K562 (cell line): ENCODE measurements around the gene UFL1. TPM values are rescaled to one million over a fixed set of nuclear protein-coding genes. Genes with fewer than 3 reads are reported as not detected.

ENCODE experiments used
- ESRRA ChIP-seq: fragments of 450-650 bp; IDR thresholded peaks from 2 replicates; pipeline ENCODE4 v1.6.1; 2014; ENCODE audit warnings: low read depth, mild to moderate bottlenecking, moderate library complexity, borderline replicate concordance
- FOXM1 ChIP-seq, 2 experiments: fragments of 450-650 bp in 1 of 2; sonication (generic) in 1 of 2; formaldehyde crosslinking in 1 of 2; IDR thresholded peaks; 2 replicates each; pipeline versions ENCODE4 v1.6.1 to v1.9.0; 2017 to 2022; ENCODE audit warnings: low read depth in 2 of 2, mild to moderate bottlenecking in 2 of 2, missing genetic modification reagents in 1 of 2, moderate library complexity in 1 of 2
- JUNB ChIP-seq: fragments of 450-650 bp; formaldehyde crosslinking; conservative IDR thresholded peaks from 2 replicates; pipeline ENCODE4 v1.4.0; 2020; ENCODE audit warnings: mild to moderate bottlenecking
- KAT7 ChIP-seq: sonication (generic); formaldehyde crosslinking; IDR thresholded peaks from 2 replicates; pipeline ENCODE4 v1.8.0; 2022; ENCODE audit warnings: missing genetic modification reagents, mild to moderate bottlenecking, borderline replicate concordance
- LCOR ChIP-seq: sonication (generic); formaldehyde crosslinking; IDR thresholded peaks from 2 replicates; pipeline ENCODE4 v1.8.0; 2022; ENCODE audit warnings: mild to moderate bottlenecking, missing genetic modification reagents
- MAX ChIP-seq: sonication (generic); formaldehyde crosslinking; IDR thresholded peaks from 2 replicates; pipeline ENCODE4 v1.9.0; 2022; ENCODE audit warnings: mild to moderate bottlenecking, missing genetic modification reagents
- MBD1 ChIP-seq: fragments of 250-450 bp; sonication (Bioruptor Pico); IDR thresholded peaks from 2 replicates; pipeline ENCODE4 v1.8.0; 2022; ENCODE audit warnings: inconsistent platforms
- MCM2 ChIP-seq: fragments of 450-650 bp; IDR thresholded peaks from 2 replicates; pipeline ENCODE4 v1.6.1; 2017; ENCODE audit warnings: low read depth, mild to moderate bottlenecking
- PCBP1 ChIP-seq: fragments of 200-400 bp; formaldehyde crosslinking; IDR thresholded peaks from 2 replicates; pipeline ENCODE4 v1.6.1; 2018; ENCODE audit warnings: mild to moderate bottlenecking, low read depth, low read length; ENCODE audit not compliant: poor library complexity, severe bottlenecking
- POLR2AphosphoS5 ChIP-seq: IDR thresholded peaks from 2 replicates; pipeline ENCODE4 v1.6.1; 2011; ENCODE audit warnings: mild to moderate bottlenecking, low read depth, low read length, moderate library complexity; ENCODE audit not compliant: control insufficient read depth, insufficient read depth
- PRMT5 ChIP-seq: sonication (generic); formaldehyde crosslinking; IDR thresholded peaks from 2 replicates; pipeline ENCODE4 v1.5.0; 2020; ENCODE audit warnings: missing genetic modification reagents
- PURB ChIP-seq: sonication (generic); formaldehyde crosslinking; IDR thresholded peaks from 2 replicates; pipeline ENCODE4 v1.9.0; 2021; ENCODE audit warnings: low read depth, mild to moderate bottlenecking, missing genetic modification reagents
- SMARCC2 ChIP-seq: fragments of 450-650 bp; IDR thresholded peaks from 2 replicates; pipeline ENCODE4 v1.6.1; 2017; ENCODE audit warnings: antibody characterized with exemption, moderate library complexity, mild to moderate bottlenecking, low read depth
- SP2 ChIP-seq: IDR thresholded peaks from 2 replicates; pipeline ENCODE4 v1.6.1; 2011; ENCODE audit warnings: mild to moderate bottlenecking, low read depth, low read length, moderate library complexity; ENCODE audit not compliant: poor library complexity, severe bottlenecking; ENCODE audit errors: extremely low read depth
- SUPT5H ChIP-seq: fragments of 450-650 bp; IDR thresholded peaks from 2 replicates; pipeline ENCODE4 v1.6.1; 2016
- TCF3 ChIP-seq: sonication (generic); formaldehyde crosslinking; IDR thresholded peaks from 2 replicates; pipeline ENCODE4 v1.4.0; 2020; ENCODE audit warnings: mild to moderate bottlenecking, missing genetic modification reagents
- ZNF407 ChIP-seq: fragments of 450-650 bp; IDR thresholded peaks from 2 replicates; pipeline ENCODE4 v1.6.1; 2016; ENCODE audit warnings: low read depth
- polyA plus RNA-seq, 8 experiments: library from polyadenylated mRNA; depleted of rRNA in 4 of 8; stranded (reverse) in 5 of 8; unstranded in 3 of 8; fragments of >200 nt; fragmentation: Nextera tagmentation in 2 of 8; fragmentation: Illumina TruSeq in 1 of 8; extraction: Ambion mirVana in 2 of 8; extraction: Trizol in 1 of 8; gene quantifications; 2 replicates each; pipeline versions ENCODE4 v1.2.1 to v1.2.3, GENCODE V29; 2011 to 2014; ENCODE audit warnings: inconsistent platforms in 1 of 8, missing spikeins in 1 of 8
- total RNA-seq, 7 experiments: library from RNA; depleted of rRNA in 6 of 7; stranded (reverse); fragments of >200 nt in 6 of 7; fragmentation: Illumina TruSeq in 2 of 7; extraction: Trizol in 2 of 7; gene quantifications; 2 replicates each; pipeline versions ENCODE4 v1.2.1 to v1.2.3, GENCODE V29; 2011 to 2021; ENCODE audit warnings: low replicate concordance in 1 of 7

The UFL1 gene
- total and polyA plus RNA-seq, 9 of the 15 experiments (the other 6 are each of a cell fraction or from before 2014, with no cell fraction given), result 10.9 to 23.1 (median 18.3) TPM

GRCh38 chr6:96521644-96522464 lies at the start of gene UFL1 (continued):
- TF ChIP-seq ZNF407 (peak; percentile 89), SUPT5H (peak; percentile 97), SP2 (no peak), KAT7 (CRISPR knock-in tag) (peak; percentile 54; the same call in 1 of the 2 replicates), SMARCC2 (no peak), JUNB (CRISPR knock-in tag) (no peak), PRMT5 (0 out of 2 replicates have a peak, but pooled peaks have one; percentile 15), LCOR (CRISPR knock-in tag) (peak; percentile 87), MCM2 (no peak), MAX (CRISPR knock-in tag) (peak; percentile 85), PURB (no peak), TCF3 (0 out of 2 replicates have a peak, but pooled peaks have one; percentile 7), ESRRA (peak; percentile 62), PCBP1 (peak; percentile 30), FOXM1 (IDR thresholded peaks at IDR 0.05; ENCODE audit: low read depth) (peak; percentile 25; the same call in 1 of the 2 replicates), FOXM1 (CRISPR knock-in tag; IDR thresholded peaks at IDR 0.05; ENCODE audit: low read depth) (no peak), MBD1 (no peak), POLR2AphosphoS5 (peak; percentile 95)
